ENCODE data around the gene SLC39A11.
"Not testable (repeated sequence)": the region's sequence is repeated elsewhere in the genome, so short reads cannot be mapped to it uniquely, and the experiment has no call there.

The SLC39A11 gene

GRCh38 chr17:73092523-73093135 lies at the start of gene SLC39A11:
Gene SLC39A11, minus strand, starts transcription at chr17:73092688. Its CDS starts 3,924 bp downstream, at chr17:73088764.
- peak; percentile 79 to 92 for DNase-seq

GRCh38 chr17:73141411-73141810 lies 48.9 kb upstream of the SLC39A11 start:
- DNase-seq = no peak

DNA sequence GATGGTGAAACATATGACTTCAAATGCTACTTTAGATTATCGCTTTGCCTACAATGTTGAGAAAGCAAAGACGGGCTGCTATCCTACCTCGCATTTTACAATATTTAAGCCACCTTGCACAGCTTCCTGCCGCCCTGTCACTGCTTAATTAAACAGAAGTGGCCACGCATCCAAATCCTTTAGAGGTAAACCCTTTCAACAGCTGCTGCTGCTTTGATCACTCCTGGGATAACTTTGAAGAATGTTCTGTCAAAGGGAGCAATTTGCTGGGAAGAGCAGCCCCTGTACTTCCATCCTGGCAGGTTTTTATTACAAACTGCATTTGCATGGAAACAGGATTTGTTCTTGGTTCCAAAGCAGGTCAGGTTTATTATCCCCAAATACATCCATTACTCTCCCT lies 48.1 kb upstream of the SLC39A11 start:
- DNase-seq = no peak

- DNase-seq = no peak
These were observed 46.8 kb upstream of the SLC39A11 start for GRCh38 chr17:73139296-73139695.

DNA sequence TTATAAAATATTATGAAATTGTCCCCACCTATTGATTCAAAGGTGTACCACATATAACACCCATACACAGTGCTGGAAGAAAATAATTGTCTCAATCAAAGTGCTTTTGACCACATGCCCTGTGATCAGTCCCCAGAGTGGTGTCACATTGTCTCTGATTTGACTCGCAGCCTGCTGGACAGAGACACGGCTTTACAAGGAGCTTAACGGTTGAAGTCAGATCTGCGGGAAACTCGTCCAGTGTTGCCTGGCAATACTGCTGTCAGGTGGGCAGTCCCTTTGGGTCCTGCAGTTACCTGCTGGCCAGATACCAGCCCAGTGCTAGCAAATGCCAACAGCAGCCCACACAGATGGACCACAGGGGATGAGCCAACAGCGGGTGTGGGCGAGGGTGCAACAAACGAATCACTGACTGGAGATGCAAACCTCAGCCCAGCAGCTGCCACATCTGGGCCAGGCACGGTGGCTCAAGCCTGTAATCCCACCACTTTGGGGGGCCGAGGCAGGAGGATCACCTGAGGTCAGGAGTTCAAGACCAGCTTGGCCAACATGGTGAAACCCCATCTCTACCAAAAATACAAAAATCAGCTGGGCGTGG lies 46.2 kb upstream of the SLC39A11 start:
- no peak for DNase-seq

DNA sequence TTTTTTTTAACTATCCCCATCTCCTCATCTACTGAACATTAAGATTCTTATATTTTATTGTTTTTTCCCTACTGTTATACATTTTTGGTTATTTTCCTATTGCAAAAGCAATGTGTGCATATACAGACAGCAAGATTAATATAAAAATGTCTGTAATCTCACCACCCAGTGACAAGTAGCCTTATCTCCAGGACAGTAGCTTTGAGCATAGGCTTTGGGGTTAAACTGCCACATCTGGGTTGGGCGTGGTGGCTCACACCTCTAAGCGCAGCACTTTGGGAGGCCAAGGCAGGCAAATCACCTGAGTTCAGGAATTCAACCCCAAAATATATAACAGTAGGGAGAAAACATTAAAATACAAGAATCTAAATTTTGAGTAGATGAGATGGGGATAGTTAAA lies 44.9 kb upstream of the SLC39A11 start:
- DNase-seq = no peak

- DNase-seq = no peak
These were observed 43.3 kb upstream of the SLC39A11 start for GRCh38 chr17:73135766-73136165.

DNA sequence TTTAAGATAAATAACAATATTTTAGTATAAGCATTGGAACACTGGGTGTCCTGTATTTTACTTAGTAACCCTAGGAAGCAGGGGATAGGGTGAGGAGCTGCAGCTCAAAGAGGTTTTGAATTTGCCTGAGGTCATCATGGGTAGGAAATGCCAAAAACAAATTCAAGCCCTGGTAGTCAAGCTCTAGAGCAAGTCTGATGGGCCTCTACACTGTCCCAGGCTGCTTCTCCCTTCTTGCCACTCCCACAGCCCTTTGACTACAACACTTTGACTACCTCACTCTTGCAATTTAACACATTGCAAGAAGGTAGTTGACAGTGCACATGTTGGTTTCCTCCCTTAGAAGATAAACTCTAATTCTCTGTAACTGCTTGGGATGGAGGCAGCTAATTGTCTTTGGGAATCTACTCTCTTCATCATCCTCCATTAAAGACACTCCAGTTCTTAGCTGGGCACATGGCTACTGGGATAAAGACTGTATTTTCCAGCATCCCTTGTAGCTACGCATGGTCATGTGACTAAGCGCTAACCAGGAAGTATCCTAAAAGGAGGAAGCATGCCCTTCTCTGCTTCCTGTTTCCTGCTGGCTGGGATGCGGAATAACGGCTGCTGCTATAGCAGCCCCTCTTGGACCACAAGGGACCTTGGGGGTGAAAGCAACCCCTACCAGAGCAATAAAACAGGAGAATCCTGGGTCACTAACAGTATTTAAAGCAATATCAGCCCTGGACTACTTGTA lies 41.6 kb upstream of the SLC39A11 start:
- no peak for DNase-seq

GRCh38 chr17:73132085-73132492 lies 39.6 kb upstream of the SLC39A11 start:
- DNase-seq = no peak

- not testable (repeated sequence) for DNase-seq
These were observed 39.0 kb upstream of the SLC39A11 start for GRCh38 chr17:73131439-73131838.

GRCh38 chr17:73130977-73131376 lies 38.5 kb upstream of the SLC39A11 start:
- DNase-seq = no peak

GRCh38 chr17:73128496-73128895 lies 36.0 kb upstream of the SLC39A11 start:
- DNase-seq = no peak

DNA sequence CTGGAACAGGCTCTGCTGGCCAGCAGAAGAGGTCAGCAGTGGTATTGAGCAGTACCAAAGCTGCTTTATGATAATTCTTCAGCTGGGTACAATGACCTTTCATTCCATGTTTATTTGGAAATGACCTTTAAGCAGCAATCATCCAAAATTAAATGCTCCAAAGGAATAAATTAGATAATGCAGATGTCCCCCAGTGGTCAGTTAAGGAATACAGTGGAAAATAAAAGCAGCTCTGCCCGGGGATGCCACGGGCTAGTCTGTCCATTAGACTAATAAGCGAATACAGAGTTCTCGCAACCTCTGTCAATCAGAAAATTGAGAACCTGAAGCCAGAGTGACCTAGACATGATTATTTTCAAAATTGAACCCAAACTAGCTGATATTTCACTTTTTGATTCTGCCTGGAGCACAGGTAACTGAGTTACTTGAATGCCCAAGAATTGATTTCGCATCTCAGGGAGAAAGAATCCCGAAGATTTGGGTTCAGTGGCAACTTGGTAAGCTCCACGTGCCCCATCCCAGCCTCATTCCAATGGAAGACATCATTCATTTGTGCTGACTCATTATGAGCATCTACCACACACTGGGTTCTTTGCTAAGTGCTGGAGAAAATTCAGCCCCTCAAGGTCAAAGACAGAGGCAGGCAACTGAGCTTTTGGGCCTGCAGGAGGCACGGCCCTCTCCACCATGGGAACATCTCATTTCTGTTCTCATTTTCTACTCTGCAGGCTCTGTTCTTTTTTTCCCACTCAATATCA lies 34.4 kb upstream of the SLC39A11 start:
- no peak for DNase-seq

GRCh38 chr17:73123606-73124320 lies 31.3 kb upstream of the SLC39A11 start:
- DNase-seq = no peak

DNA sequence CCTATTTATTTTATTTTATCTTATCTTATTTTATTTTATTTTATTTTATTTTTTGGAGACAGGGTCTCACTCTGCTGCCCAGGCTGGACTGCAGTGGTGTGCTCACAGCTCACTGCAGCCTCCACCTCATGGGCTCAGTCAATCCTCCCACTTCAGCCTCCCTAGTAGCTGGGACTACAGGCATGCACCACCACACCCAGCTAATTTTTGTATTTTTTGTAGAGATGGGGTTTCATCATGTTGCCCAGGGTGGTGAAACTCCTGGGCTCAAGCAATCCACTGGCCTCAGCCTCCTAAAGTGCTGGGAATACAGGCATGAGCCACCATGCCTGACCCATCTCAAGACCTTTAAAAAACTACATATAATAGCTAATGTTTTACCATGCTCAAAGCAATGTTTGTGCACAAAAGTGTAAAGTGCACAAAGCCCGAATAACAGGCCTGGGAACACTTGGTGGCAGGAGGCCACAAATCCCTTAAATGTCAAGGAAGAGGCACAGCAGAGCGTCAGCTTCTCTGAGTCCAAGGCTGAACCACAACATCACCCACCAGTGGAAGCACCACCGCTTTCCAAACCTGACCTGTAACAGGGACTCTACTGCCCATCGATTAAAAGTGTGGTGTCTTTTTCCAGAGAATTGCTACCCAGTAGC lies 30.6 kb upstream of the SLC39A11 start:
- no peak for DNase-seq

- DNase-seq = no peak
These were observed 29.0 kb upstream of the SLC39A11 start for GRCh38 chr17:73121506-73121905.

DNA sequence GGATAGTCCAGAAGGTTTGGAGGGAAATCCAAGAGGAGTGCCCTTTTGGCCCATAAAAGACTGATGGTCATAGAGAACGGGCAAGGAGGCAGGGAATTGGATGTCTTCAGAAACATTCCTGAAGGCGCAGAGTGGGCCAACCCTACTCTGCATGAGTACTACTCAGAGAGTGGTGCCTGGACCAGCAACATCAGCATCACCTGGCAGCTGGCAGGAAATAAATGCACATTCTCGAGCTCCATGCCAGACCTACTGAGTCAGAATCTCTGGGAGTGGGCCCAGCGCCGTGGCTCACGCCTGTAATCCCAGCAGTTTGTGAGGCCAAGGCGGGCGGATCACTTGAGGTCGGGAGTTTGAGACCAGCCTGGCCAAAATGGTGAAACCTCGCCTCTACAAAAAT lies 27.1 kb upstream of the SLC39A11 start:
- no peak for DNase-seq

GRCh38 chr17:73118951-73119391 lies 26.5 kb upstream of the SLC39A11 start:
- peak; percentile 33 to 57 for DNase-seq

- DNase-seq = no peak
These were observed 25.7 kb upstream of the SLC39A11 start for GRCh38 chr17:73118139-73118538.

GRCh38 chr17:73112246-73112645 lies 19.8 kb upstream of the SLC39A11 start:
- DNase-seq = no peak

GRCh38 chr17:73111386-73111785 lies 18.9 kb upstream of the SLC39A11 start:
- no peak for DNase-seq

GRCh38 chr17:73107191-73107590 lies 14.7 kb upstream of the SLC39A11 start:
- DNase-seq = no peak
